Transverse colon (tissue), 4 donors: ENCODE results near the gene GRPEL1. TPM values are rescaled to one million over a fixed set of nuclear protein-coding genes. Genes with fewer than 3 reads are reported as not detected.
A peak's percentile ranks its signal among the peaks of the same experiment; 100 is the strongest.

Experiments
- DNase-seq: peaks from one replicate; pipeline ENCODE4 v3.0.0-alpha.2; 2019
- H3K27ac ChIP-seq, 4 donors: fragments of 200-600 bp; sonication (generic); 2 replicates each; pipeline ENCODE4 v1.5.1; 2016 to 2018; ENCODE audit warnings: inconsistent platforms in 4 of 4
- H3K27me3 ChIP-seq: fragments of 200-600 bp; sonication (generic); 2 replicates; pipeline ENCODE4 v1.5.1; 2017; ENCODE audit warnings: inconsistent platforms
- H3K36me3 ChIP-seq, 4 donors: fragments of 200-600 bp; sonication (generic); 2 replicates each; pipeline ENCODE4 v1.5.1; 2017 to 2019; ENCODE audit warnings: inconsistent platforms in 4 of 4
- H3K4me1 ChIP-seq, 4 donors: fragments of 200-600 bp; sonication (generic); 2 replicates each; pipeline ENCODE4 v1.5.1; 2017 to 2020; ENCODE audit warnings: inconsistent platforms in 4 of 4
- H3K4me3 ChIP-seq, 4 donors: fragments of 200-600 bp; sonication (generic); 1 replicate in 1 of 4; 2 replicates in 3 of 4; pipeline versions ENCODE4 v1.5.1 to v1.6.1; 2017 to 2019; ENCODE audit warnings: inconsistent platforms in 4 of 4
- H3K9me3 ChIP-seq, 2 donors: fragments of 200-600 bp; sonication (generic); 2 replicates each; pipeline ENCODE4 v1.5.1; 2017 to 2019; ENCODE audit warnings: inconsistent platforms in 2 of 2
- EP300 ChIP-seq: sonication (generic); formaldehyde crosslinking; IDR thresholded peaks from one replicate; pipeline ENCODE4 v1.6.1; 2017; ENCODE audit warnings: antibody characterized with exemption, low read depth
- POLR2A ChIP-seq: fragments of 450-650 bp; IDR thresholded peaks from one replicate; pipeline ENCODE4 v1.6.1; 2016; ENCODE audit warnings: antibody characterized with exemption, mild to moderate bottlenecking, moderate library complexity
- POLR2AphosphoS5 ChIP-seq, 3 donors: sonication (generic); formaldehyde crosslinking; IDR thresholded peaks; one replicate each; pipeline ENCODE4 v1.6.1; 2016; ENCODE audit warnings: antibody characterized with exemption in 3 of 3
- whole genome bisulfite sequencing, 2 donors: methylation state at CpG; one replicate each; pipeline ENCODE4 v1.1.5; 2018; ENCODE audit warnings: low coverage in 1 of 2; 5-methylcytosine and 5-hydroxymethylcytosine counted together
- in situ Hi-C, 4 donors: fragments of 200-750 bp; cut with MboI; loops; one replicate each; pipeline versions ENCODE4 v1.15.0 to v1.15.1; 2017; ENCODE audit warnings: low sequenced_read_pairs in 3 of 4, low pct_ligation_motif_present in 1 of 4, low pct_unique_long_range_greater_than_20kb in 1 of 4
- intact Hi-C: fragments of 100-400 bp; cut with DNase I; formaldehyde crosslinking; loops from one replicate; pipeline ENCODE4 v1.15.1; 2023; ENCODE audit warnings: low total_unique reads
- total RNA-seq, 4 donors: library from RNA; depleted of rRNA; stranded (reverse); fragments of >200 nt; gene quantifications; one replicate each; pipeline ENCODE4 v1.1.0, GENCODE V29; 2016
- TF ChIP-seq, protein P1 (sequence below), 5 experiments: fragments of 200-600 bp in 3 of 5; fragments of 450-650 bp in 2 of 5; sonication (generic) in 3 of 5; IDR thresholded peaks; 1 replicate in 2 of 5; 2 replicates in 3 of 5; pipeline ENCODE4 v1.5.1; 2016 to 2017; ENCODE audit warnings: antibody characterized with exemption in 5 of 5, inconsistent platforms in 3 of 5, mild to moderate bottlenecking in 2 of 5, moderate library complexity in 1 of 5

The GRPEL1 gene
- 10 to 100 TPM in 2 of 4 donors, 1 to 10 TPM in 2; 1.1 to 22.0 (median 12.5) TPM for total RNA-seq

DNA sequence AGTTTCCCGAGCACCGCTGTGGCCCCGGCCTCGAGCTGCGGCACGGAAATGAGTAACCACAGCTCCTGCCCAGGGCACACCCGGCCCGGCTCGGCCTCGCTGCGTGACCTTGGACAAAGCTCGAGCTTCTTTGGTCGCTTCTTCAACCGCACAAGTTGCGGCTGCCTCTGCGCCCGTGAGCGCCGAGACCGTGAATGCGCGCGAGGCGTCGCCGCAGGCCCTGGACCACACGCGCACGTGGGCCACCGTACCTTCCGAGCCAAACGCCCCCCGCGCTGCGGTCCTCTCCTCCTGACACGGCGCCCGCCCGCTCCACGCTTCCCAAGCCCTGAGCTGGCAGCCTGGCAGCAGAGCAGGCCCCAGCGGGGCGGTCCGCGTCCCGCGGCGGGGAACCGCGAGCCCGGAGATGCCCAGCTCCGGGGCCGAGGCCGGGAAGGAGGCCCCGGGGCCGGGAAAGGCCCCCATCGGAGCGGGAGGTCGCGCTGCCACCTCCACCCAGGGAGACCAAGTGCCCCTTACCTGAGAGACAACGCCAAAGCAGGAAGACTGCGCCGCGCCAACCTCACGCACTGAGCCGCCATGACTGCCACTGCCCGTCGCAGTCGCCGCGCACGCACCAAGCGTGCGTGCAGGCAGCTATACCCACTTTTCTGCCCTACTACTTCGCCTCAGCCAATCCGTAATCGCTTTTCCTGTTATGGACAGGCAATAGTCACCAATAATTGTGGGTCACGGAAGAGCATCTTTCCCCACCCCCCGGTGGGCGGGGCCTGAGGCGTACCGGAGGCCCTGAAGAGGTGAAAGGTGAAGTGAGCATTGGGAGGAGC, at the start of gene GRPEL1:
Gene GRPEL1 (minus strand): TSS at position 613 of the 827 bp plus-strand sequence. CDS start 32 bp downstream, at position 581.
- peak within 1 kb of the TSS; percentile 79 to 92 (median 85) for H3K4me3 ChIP-seq
- H3K27me3 ChIP-seq, result no peaks in the 10 kb centered on the region
- 1% methylated on average over 78 of the region's 81 CpGs; no CpG with 5 or more reads in 1 of the 2 donors for WGBS, 2 donors
- peaks cover 18 to 32% (median 22%) of the 10 kb centered on the region in 4 donors for H3K4me1 ChIP-seq
- DNase-seq, result peak; percentile 100
- in situ Hi-C loops, result loop anchor here in 2 of 4 donors (25.0 kb wide), 3 partner anchors 180 to 355 kb away; partner anchors contain the start of genes BLOC1S4 (in 1 of the 2) and MRFAP1L1 (in 1 of the 2)
- no peaks in the 10 kb centered on the region for H3K9me3 ChIP-seq
- H3K27ac ChIP-seq, result peak within 1 kb of the TSS; percentile 88 to 96 (median 92)
- intact Hi-C loops, result loop anchor here (5.0 kb wide), 1 partner anchor 155 kb away; no protein-coding TSS in a partner anchor
- peaks cover 0 to 7% (median 1%) of the 10 kb centered on the region in 4 donors for H3K36me3 ChIP-seq
- TF ChIP-seq POLR2AphosphoS5 (IDR thresholded peaks at IDR 0.05), result peak; percentile 99 to 100 (median 100)
- TF ChIP-seq, protein P1, sequence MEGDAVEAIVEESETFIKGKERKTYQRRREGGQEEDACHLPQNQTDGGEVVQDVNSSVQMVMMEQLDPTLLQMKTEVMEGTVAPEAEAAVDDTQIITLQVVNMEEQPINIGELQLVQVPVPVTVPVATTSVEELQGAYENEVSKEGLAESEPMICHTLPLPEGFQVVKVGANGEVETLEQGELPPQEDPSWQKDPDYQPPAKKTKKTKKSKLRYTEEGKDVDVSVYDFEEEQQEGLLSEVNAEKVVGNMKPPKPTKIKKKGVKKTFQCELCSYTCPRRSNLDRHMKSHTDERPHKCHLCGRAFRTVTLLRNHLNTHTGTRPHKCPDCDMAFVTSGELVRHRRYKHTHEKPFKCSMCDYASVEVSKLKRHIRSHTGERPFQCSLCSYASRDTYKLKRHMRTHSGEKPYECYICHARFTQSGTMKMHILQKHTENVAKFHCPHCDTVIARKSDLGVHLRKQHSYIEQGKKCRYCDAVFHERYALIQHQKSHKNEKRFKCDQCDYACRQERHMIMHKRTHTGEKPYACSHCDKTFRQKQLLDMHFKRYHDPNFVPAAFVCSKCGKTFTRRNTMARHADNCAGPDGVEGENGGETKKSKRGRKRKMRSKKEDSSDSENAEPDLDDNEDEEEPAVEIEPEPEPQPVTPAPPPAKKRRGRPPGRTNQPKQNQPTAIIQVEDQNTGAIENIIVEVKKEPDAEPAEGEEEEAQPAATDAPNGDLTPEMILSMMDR (IDR thresholded peaks at IDR 0.05), result no peak
- no peak for TF ChIP-seq EP300
- peak; percentile 98 for TF ChIP-seq POLR2A

DNA sequence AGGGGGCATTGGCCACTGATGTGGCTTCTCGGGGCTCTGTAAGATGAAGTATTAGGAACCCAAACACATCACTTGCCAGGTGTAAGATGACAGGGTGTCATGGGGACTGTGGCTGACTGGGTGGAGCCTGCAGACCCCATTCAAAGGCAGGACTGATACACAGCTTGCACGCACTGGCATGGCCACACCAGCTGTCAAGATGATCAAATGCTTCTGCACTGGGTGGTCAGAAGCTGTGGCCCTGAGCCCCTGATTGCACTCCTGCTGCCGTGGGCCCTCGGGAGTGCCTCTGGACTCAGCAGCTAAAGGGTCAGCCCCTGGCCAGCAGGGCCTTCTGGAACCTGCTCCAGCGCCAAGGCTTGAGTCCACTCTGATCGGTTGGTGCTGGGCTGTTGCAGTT, 48.8 kb upstream of the GRPEL1 start:
- H3K9me3 ChIP-seq, result no peaks in the 10 kb centered on the region
- TF ChIP-seq, protein P1 (IDR thresholded peaks at IDR 0.05), result no peak
- TF ChIP-seq EP300 (no peak), POLR2A (no peak), POLR2AphosphoS5 (IDR thresholded peaks at IDR 0.05) (no peak)

DNA sequence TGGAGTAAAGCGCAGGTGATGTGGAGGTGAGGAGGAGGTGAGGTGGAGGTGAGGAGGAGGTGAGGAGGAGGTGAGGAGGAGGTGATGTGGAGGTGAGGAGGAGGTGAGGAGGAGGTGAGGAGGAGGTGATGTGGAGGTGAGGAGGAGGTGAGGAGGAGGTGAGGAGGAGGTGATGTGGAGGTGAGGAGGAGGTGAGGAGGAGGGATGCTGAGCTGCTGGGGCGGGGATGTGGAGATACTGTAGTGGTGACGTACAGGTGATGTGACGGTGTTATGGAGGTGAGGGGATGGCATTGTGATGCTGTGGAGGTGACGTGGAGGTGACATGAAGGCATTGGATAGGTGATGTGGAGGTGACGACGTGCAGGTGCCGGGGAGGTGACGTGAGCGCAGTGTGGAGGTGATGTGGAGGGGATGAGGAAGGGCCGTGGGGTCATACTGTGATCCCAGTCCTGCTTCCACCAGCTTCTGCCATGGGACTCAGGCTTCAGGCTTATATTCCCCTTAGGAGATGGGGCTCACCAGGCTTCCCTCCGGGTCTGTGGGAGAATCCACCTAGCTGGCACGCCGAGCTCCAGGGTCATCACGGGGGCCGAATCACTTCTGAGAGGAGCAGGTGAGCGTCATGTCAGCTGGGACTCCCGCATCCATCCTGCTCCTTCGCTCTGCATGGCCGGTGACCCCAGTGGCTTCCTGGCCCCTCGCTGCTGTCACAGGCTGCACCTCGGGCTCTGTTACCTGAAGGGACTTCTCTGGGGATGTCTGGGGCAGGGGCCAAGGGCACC, 47.9 kb upstream of the GRPEL1 start:
- DNase-seq, result no peak
- in situ Hi-C loops (no loop called here), intact Hi-C loops (no loop called here)
- no peak overlapping the region for H3K27ac ChIP-seq
- WGBS, 2 donors, result 90% methylated on average over 11 to 22 of the region's 22 CpGs
- TF ChIP-seq EP300, result no peak
- TF ChIP-seq POLR2AphosphoS5 (IDR thresholded peaks at IDR 0.05), result no peak
- TF ChIP-seq, protein P1 (IDR thresholded peaks at IDR 0.05), result no peak
- no peak for TF ChIP-seq POLR2A
- H3K27me3 ChIP-seq, result no peaks in the 10 kb centered on the region
- H3K9me3 ChIP-seq, result no peaks in the 10 kb centered on the region
- no peak overlapping the region for H3K4me3 ChIP-seq
- no peaks in the 10 kb centered on the region for H3K36me3 ChIP-seq
- no peaks in the 10 kb centered on the region for H3K4me1 ChIP-seq

More for the DNA sequence above, 48.8 kb upstream of the GRPEL1 start:
- Histone ChIP-seq H3K27ac (no peak overlapping the region), H3K4me1 (no peaks in the 10 kb centered on the region), H3K36me3 (no peaks in the 10 kb centered on the region), H3K4me3 (no peak overlapping the region), H3K27me3 (no peaks in the 10 kb centered on the region)
- in situ Hi-C loops, result no loop called here
- DNase-seq, result no peak
- intact Hi-C loops, result no loop called here
- WGBS, 2 donors, result 92 to 93% methylated on average over 2 to 6 of the region's 6 CpGs

DNA sequence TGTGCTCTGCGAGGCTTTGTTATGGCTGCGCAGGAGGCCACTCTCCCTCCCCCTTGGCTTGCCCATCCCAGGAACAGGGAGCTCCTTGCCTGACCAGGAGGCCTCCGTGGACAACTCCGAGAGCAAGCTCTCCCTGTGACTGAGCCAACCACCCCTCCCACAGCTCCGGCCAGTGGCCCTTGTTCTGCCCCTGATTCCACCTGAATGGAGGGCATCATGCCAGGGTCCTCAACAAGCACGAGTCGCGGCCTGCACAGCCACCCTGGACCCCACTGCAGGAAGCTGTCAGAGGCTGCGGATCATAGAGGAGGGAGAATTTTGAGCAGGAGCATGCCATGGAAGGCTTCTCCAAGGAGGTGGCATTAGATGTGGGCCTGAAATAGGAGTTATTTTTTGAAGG, 44.8 kb upstream of the GRPEL1 start:
- no peaks in the 10 kb centered on the region for H3K27me3 ChIP-seq
- DNase-seq, result no peak
- no peak overlapping the region for H3K4me3 ChIP-seq
- no peaks in the 10 kb centered on the region for H3K9me3 ChIP-seq
- in situ Hi-C loops (no loop called here), intact Hi-C loops (no loop called here)
- no peaks in the 10 kb centered on the region for H3K36me3 ChIP-seq
- TF ChIP-seq POLR2A (no peak), POLR2AphosphoS5 (IDR thresholded peaks at IDR 0.05) (no peak), EP300 (no peak)
- TF ChIP-seq, protein P1 (IDR thresholded peaks at IDR 0.05), result no peak
- no peak overlapping the region for H3K27ac ChIP-seq
- WGBS, 2 donors, result 95% methylated on average over 9 of the region's 9 CpGs; no CpG with 5 or more reads in 1 of the 2 donors
- no peaks in the 10 kb centered on the region for H3K4me1 ChIP-seq
